Epithelial cell of proximal tubule (primary cell): ENCODE data around the gene SYNDIG1L. TPM values are rescaled to one million over a fixed set of nuclear protein-coding genes. Genes with fewer than 3 reads are reported as not detected.

ENCODE experiments used
- DNase-seq: peaks from one replicate; pipeline ENCODE4 v3.0.0-alpha.2; 2011; ENCODE audit warnings: low read depth
- H3K4me3 ChIP-seq: 2 replicates; pipeline ENCODE4 v1.5.1; 2011; ENCODE audit warnings: low read depth, mild to moderate bottlenecking, low read length
- CTCF ChIP-seq: conservative IDR thresholded peaks from 2 replicates; pipeline ENCODE4 v1.5.1; 2012; ENCODE audit warnings: low read depth, mild to moderate bottlenecking, low read length
- total RNA-seq: library from RNA; depleted of rRNA; stranded (reverse); fragments of >200 nt; gene quantifications from 2 replicates; pipeline ENCODE4 v1.2.3, GENCODE V29; 2015

Gene SYNDIG1L
- total RNA-seq, 1 donor from 2014 or later = not detected

GRCh38 chr14:74413627-74414026, 12.4 kb downstream of the SYNDIG1L start:
- no peak for TF ChIP-seq CTCF
- H3K4me3 ChIP-seq = no peak overlapping the region
- no peak for DNase-seq

- H3K4me3 ChIP-seq = no peak overlapping the region
- no peak for DNase-seq
- no peak for TF ChIP-seq CTCF
These were observed 13.3 kb downstream of the SYNDIG1L start for GRCh38 chr14:74412753-74413152.

- no peak overlapping the region for H3K4me3 ChIP-seq
- no peak for DNase-seq
- TF ChIP-seq CTCF = no peak
These were observed 14.3 kb downstream of the SYNDIG1L start for GRCh38 chr14:74411671-74412070.

GRCh38 chr14:74409441-74409840, 16.6 kb downstream of the SYNDIG1L start:
- TF ChIP-seq CTCF = no peak
- DNase-seq = no peak
- H3K4me3 ChIP-seq = no peak overlapping the region

- TF ChIP-seq CTCF = no peak
- no peak for DNase-seq
- H3K4me3 ChIP-seq = no peak overlapping the region
These were observed 17.1 kb downstream of the SYNDIG1L start for GRCh38 chr14:74408870-74409269.

- H3K4me3 ChIP-seq = no peak overlapping the region
- TF ChIP-seq CTCF = no peak
- DNase-seq = no peak
These were observed 18.2 kb downstream of the SYNDIG1L start for GRCh38 chr14:74407801-74408154.

- no peak for DNase-seq
- no peak overlapping the region for H3K4me3 ChIP-seq
- TF ChIP-seq CTCF = no peak
These were observed 18.8 kb downstream of the SYNDIG1L start for GRCh38 chr14:74407021-74407800.
